ENCODE results near the gene DYNLT2B.

Gene DYNLT2B

GRCh38 chr3:196287440-196288140 lies 30.4 kb downstream of the DYNLT2B start, which contains the start of gene PCYT1A:
PCYT1A (minus strand) TSS chr3:196287726; CDS start chr3:196270531, 17,195 bp downstream.
- peak; percentile 98 for TF ChIP-seq GABPA (IDR thresholded peaks at IDR 0.05; ENCODE audit: low read depth)
- TF ChIP-seq REST (IDR thresholded peaks at IDR 0.05; ENCODE audit: insufficient replicate concordance, low read depth) = peak; percentile 60
- TF ChIP-seq CTCF (IDR thresholded peaks at IDR 0.05; ENCODE audit: insufficient read depth, low read length) = no peak
- peak; percentile 60; the same call in 1 of the 2 replicates for TF ChIP-seq SPI1 (IDR thresholded peaks at IDR 0.05; ENCODE audit: borderline replicate concordance, low read depth)
- peak; percentile 90 for TF ChIP-seq POLR2AphosphoS5 (IDR thresholded peaks at IDR 0.05; ENCODE audit: low read depth)
- DNase-seq (ENCODE audit: low read depth in 1 of 2, low spot score in 1 of 2) = peak; percentile 95 to 96
- Histone ChIP-seq H3K27ac (replicated peaks) (peak within 1 kb of the TSS; percentile 88), H3K4me3 (replicated peaks; ENCODE audit: insufficient read depth, low read length) (peak within 1 kb of the TSS; percentile 68), H3K27me3 (ENCODE audit: insufficient read depth, poor library complexity, severe bottlenecking) (no peaks in the 10 kb centered on the region)

GRCh38 chr3:196287090-196287439 lies 31.0 kb downstream of the DYNLT2B start:
- no peak for TF ChIP-seq GABPA (IDR thresholded peaks at IDR 0.05; ENCODE audit: low read depth)
- TF ChIP-seq SPI1 (IDR thresholded peaks at IDR 0.05; ENCODE audit: borderline replicate concordance, low read depth) = no peak
- TF ChIP-seq POLR2AphosphoS5 (IDR thresholded peaks at IDR 0.05; ENCODE audit: low read depth) = no peak
- TF ChIP-seq REST (IDR thresholded peaks at IDR 0.05; ENCODE audit: insufficient replicate concordance, low read depth) = no peak
- no peak for TF ChIP-seq CTCF (IDR thresholded peaks at IDR 0.05; ENCODE audit: insufficient read depth, low read length)
- peak overlapping the region; percentile 68 for H3K4me3 ChIP-seq (replicated peaks; ENCODE audit: insufficient read depth, low read length)
- no peak for DNase-seq (ENCODE audit: low read depth in 1 of 2, low spot score in 1 of 2)
- peak overlapping the region; percentile 88 for H3K27ac ChIP-seq (replicated peaks)
- H3K27me3 ChIP-seq (ENCODE audit: insufficient read depth, poor library complexity, severe bottlenecking) = no peaks in the 10 kb centered on the region

- DNase-seq (ENCODE audit: low read depth in 1 of 2, low spot score in 1 of 2) = no peak
- no peak overlapping the region for H3K27ac ChIP-seq (replicated peaks)
- no peaks in the 10 kb centered on the region for H3K27me3 ChIP-seq (ENCODE audit: insufficient read depth, poor library complexity, severe bottlenecking)
- H3K4me3 ChIP-seq (replicated peaks; ENCODE audit: insufficient read depth, low read length) = no peak overlapping the region
- TF ChIP-seq POLR2AphosphoS5 (IDR thresholded peaks at IDR 0.05; ENCODE audit: low read depth) (no peak), CTCF (IDR thresholded peaks at IDR 0.05; ENCODE audit: insufficient read depth, low read length) (no peak), REST (IDR thresholded peaks at IDR 0.05; ENCODE audit: insufficient replicate concordance, low read depth) (no peak), GABPA (IDR thresholded peaks at IDR 0.05; ENCODE audit: low read depth) (no peak), SPI1 (IDR thresholded peaks at IDR 0.05; ENCODE audit: borderline replicate concordance, low read depth) (no peak)
Observed at GRCh38 chr3:196284396-196284795, 33.6 kb downstream of the DYNLT2B start.
